Prostate gland (tissue), 2 donors: Measurements from ENCODE around the gene CFAP97D1. TPM values are rescaled to one million over a fixed set of nuclear protein-coding genes. Genes with fewer than 3 reads are reported as not detected.
"Not testable (repeated sequence)": the region's sequence is repeated elsewhere in the genome, so short reads cannot be mapped to it uniquely, and the experiment has no call there.

Source experiments
- DNase-seq: peaks from one replicate; pipeline ENCODE4 v3.0.0-alpha.2; 2019; ENCODE audit warnings: low spot score
- H3K27ac ChIP-seq, 2 donors: fragments of 200-600 bp; sonication (generic); 2 replicates each; pipeline ENCODE4 v1.5.1; 2017 to 2019
- H3K27me3 ChIP-seq: fragments of 200-600 bp; sonication (generic); replicated peaks from 2 replicates; pipeline ENCODE4 v1.5.1; 2019; ENCODE audit not compliant: insufficient read depth
- H3K36me3 ChIP-seq, 2 donors: fragments of 200-600 bp; sonication (generic); 1 replicate in 1 of 2; 2 replicates in 1 of 2; pipeline versions ENCODE4 v1.5.1 to v1.8.1; 2017 to 2019
- H3K4me1 ChIP-seq: fragments of 200-600 bp; sonication (generic); replicated peaks from 2 replicates; pipeline ENCODE4 v1.5.1; 2019
- H3K4me3 ChIP-seq, 2 donors: fragments of 200-600 bp; sonication (generic); 2 replicates each; pipeline ENCODE4 v1.5.1; 2017 to 2019
- H3K9me3 ChIP-seq: fragments of 200-600 bp; sonication (generic); 2 replicates; pipeline ENCODE4 v1.5.1; 2017
- POLR2A ChIP-seq: fragments of 450-650 bp; IDR thresholded peaks from one replicate; pipeline ENCODE4 v1.6.1; 2016; ENCODE audit warnings: antibody characterized with exemption, mild to moderate bottlenecking
- POLR2AphosphoS5 ChIP-seq: sonication (generic); formaldehyde crosslinking; IDR thresholded peaks from one replicate; pipeline ENCODE4 v1.6.1; 2017; ENCODE audit warnings: antibody characterized with exemption
- WGBS: methylation state at CpG from one replicate; pipeline ENCODE4 v1.1.5; 2018; 5-methylcytosine and 5-hydroxymethylcytosine counted together
- intact Hi-C: fragments of 100-400 bp; cut with DNase I; formaldehyde crosslinking; loops from one replicate; pipeline ENCODE4 v1.14.2; 2022
- total RNA-seq, 2 donors: library from RNA; depleted of rRNA; stranded (reverse); fragments of >200 nt; gene quantifications; one replicate each; pipeline ENCODE4 v1.1.0, GENCODE V29; 2016
- TF ChIP-seq, protein P1 (sequence below), 4 experiments: fragments of 200-600 bp in 2 of 4; fragments of 450-650 bp in 2 of 4; sonication (generic) in 2 of 4; IDR thresholded peaks; 1 replicate in 3 of 4; 2 replicates in 1 of 4; pipeline ENCODE4 v1.5.1; 2016 to 2019; ENCODE audit warnings: antibody characterized with exemption in 4 of 4, mild to moderate bottlenecking in 2 of 4, moderate library complexity in 2 of 4

CFAP97D1 gene
- total RNA-seq, 2 donors from 2014 or later = 1.1 TPM; not detected in 1

DNA sequence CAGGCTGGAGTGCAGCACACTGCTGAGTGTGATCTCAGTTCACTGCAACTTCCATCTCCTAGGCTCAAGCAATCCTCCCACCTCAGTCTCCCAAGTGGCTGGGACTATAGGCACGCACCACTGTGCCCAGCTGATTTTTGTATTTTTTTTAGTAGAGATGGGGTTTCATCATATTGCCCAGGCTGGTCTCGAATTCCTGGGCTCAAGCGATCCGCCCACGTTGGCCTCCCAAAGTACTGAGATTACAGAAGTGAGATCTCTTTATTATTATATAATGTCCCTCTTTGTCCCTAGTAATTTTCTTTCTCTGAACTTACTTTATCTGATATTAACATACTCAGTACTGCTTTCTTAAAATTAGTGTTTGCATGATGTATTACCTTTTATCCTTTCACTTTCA is 8.3 kb downstream of the CFAP97D1 start:
- H3K27me3 ChIP-seq = no peaks in the 10 kb centered on the region
- no peaks in the 10 kb centered on the region for H3K4me1 ChIP-seq
- intact Hi-C loops = no loop called here
- WGBS = 79% methylated on average over 5 of the region's 5 CpGs
- H3K36me3 ChIP-seq = no peaks in the 10 kb centered on the region
- H3K9me3 ChIP-seq = no peaks in the 10 kb centered on the region
- H3K27ac ChIP-seq = no peak overlapping the region
- H3K4me3 ChIP-seq = no peak overlapping the region
- no peak for TF ChIP-seq POLR2A
- no peak for TF ChIP-seq POLR2AphosphoS5
- TF ChIP-seq, protein P1, sequence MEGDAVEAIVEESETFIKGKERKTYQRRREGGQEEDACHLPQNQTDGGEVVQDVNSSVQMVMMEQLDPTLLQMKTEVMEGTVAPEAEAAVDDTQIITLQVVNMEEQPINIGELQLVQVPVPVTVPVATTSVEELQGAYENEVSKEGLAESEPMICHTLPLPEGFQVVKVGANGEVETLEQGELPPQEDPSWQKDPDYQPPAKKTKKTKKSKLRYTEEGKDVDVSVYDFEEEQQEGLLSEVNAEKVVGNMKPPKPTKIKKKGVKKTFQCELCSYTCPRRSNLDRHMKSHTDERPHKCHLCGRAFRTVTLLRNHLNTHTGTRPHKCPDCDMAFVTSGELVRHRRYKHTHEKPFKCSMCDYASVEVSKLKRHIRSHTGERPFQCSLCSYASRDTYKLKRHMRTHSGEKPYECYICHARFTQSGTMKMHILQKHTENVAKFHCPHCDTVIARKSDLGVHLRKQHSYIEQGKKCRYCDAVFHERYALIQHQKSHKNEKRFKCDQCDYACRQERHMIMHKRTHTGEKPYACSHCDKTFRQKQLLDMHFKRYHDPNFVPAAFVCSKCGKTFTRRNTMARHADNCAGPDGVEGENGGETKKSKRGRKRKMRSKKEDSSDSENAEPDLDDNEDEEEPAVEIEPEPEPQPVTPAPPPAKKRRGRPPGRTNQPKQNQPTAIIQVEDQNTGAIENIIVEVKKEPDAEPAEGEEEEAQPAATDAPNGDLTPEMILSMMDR (IDR thresholded peaks at IDR 0.05) = no peak
- DNase-seq = no peak

DNA sequence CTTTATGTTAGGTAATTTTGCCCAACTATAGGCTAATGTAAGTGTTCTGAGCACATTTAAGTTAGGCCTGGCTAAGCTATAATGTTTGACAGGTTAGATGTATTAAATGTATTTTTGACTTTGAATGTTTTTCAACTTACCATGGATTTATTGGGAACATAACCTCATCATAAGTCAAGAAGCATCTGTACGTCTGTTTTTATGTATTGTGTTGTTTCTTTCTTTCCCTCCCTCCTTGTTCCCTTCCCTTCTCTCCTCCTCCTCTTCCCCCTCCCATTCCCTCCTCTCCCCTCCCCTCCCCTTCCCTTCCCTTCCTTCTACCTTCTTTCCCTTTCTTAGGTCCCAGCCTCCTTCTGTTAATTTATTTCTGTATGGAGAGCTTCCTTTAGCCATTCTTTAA is 9.2 kb downstream of the CFAP97D1 start:
- no peaks in the 10 kb centered on the region for H3K9me3 ChIP-seq
- WGBS = 85% methylated on average over 1 of the region's 1 CpG
- no peak overlapping the region for H3K27ac ChIP-seq
- TF ChIP-seq POLR2AphosphoS5 (no peak), POLR2A (no peak)
- TF ChIP-seq, protein P1 (IDR thresholded peaks at IDR 0.05) = no peak
- DNase-seq = no peak
- no peak overlapping the region for H3K4me3 ChIP-seq
- H3K4me1 ChIP-seq = no peaks in the 10 kb centered on the region
- H3K36me3 ChIP-seq = no peaks in the 10 kb centered on the region
- no peaks in the 10 kb centered on the region for H3K27me3 ChIP-seq
- intact Hi-C loops = no loop called here

DNA sequence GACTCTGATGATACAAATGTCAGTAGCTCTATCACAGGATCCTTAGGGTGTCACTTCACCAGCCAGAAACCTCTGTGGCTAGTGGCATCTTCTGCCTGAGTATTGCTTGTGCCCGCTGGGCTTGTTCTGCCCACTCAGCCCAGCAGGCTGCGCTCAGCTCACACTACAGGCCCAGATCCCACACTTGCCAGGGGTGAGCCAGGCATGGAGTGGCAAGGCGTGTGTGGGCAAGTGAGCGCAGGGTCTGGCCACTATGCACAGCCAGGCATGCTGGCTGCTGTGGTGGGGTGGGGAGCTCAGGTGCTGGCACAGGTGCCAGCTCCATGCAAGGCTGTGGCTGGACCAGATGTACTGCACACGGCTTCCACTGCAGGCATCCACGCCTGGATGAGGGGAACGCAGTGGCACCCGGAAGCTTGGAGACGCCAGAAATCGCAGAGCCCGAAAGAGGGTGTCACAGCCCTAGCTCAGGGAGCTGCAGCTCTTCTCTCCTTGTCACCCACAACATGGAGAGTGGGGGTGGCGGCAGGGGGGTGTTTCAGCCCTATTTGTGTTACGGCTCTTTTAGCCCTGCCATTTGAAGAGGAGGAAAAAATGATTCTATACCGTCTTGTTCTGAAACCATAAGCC is 10.2 kb downstream of the CFAP97D1 start:
- no peak for TF ChIP-seq POLR2AphosphoS5
- TF ChIP-seq POLR2A = no peak
- TF ChIP-seq, protein P1 (IDR thresholded peaks at IDR 0.05) = peak in 2 of 4 experiments; percentile 50 to 51
- H3K4me3 ChIP-seq = no peak overlapping the region
- no peaks in the 10 kb centered on the region for H3K4me1 ChIP-seq
- intact Hi-C loops = no loop called here
- peak; percentile 39 for DNase-seq
- H3K27me3 ChIP-seq = no peaks in the 10 kb centered on the region
- no peak overlapping the region for H3K27ac ChIP-seq
- no peaks in the 10 kb centered on the region for H3K36me3 ChIP-seq
- H3K9me3 ChIP-seq = no peaks in the 10 kb centered on the region
- WGBS = 69% methylated on average over 14 of the region's 14 CpGs

DNA sequence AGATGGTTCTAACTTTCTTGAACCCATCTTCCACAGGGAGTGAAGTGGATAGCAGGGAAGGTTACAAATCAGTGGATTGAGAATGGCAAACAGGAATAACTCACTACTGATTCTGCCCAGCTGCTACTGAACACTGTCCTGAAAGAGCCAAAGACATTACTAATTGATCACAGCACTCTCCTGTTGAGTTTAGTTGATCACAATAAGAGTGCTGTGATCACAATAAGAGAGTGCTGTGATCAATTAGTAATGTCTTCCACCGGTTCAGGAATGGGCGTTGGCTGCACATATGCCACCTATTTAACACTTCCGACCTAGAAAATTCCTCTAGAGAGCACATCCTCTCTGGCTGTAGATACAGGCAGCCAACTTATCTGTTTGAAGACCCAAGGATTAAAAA is 11.4 kb downstream of the CFAP97D1 start:
- no peak overlapping the region for H3K4me3 ChIP-seq
- DNase-seq = no peak
- no peak overlapping the region for H3K27ac ChIP-seq
- intact Hi-C loops = no loop called here
- no peaks in the 10 kb centered on the region for H3K27me3 ChIP-seq
- TF ChIP-seq, protein P1 (IDR thresholded peaks at IDR 0.05) = no peak
- peak; percentile 32 for TF ChIP-seq POLR2AphosphoS5
- H3K9me3 ChIP-seq = no peaks in the 10 kb centered on the region
- no peaks in the 10 kb centered on the region for H3K4me1 ChIP-seq
- 10% methylated on average over 3 of the region's 3 CpGs for WGBS
- no peaks in the 10 kb centered on the region for H3K36me3 ChIP-seq

DNA sequence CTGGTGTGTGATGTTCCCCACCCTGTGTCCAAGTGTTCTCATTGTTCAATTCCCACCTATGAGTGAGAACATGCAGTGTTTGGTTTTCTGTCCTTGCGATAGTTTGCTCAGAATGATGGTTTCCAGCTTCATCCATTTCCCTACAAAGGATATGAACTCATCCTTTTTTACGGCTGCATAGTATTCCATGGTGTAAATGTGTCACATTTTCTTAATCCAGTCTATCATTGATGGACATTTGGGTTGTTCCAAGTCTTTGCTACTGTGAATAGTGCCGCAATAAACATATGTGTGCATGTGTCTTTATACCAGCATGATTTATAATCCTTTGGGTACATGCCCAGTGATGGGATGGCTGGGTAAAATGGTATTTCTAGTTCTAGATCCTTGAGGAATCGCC is 12.4 kb downstream of the CFAP97D1 start:
- H3K36me3 ChIP-seq, intact Hi-C loops, H3K27ac ChIP-seq, H3K27me3 ChIP-seq, DNase-seq, H3K9me3 ChIP-seq, H3K4me1 ChIP-seq, H3K4me3 ChIP-seq: not testable (repeated sequence)
- 80% methylated on average over 4 of the region's 4 CpGs for WGBS

DNA sequence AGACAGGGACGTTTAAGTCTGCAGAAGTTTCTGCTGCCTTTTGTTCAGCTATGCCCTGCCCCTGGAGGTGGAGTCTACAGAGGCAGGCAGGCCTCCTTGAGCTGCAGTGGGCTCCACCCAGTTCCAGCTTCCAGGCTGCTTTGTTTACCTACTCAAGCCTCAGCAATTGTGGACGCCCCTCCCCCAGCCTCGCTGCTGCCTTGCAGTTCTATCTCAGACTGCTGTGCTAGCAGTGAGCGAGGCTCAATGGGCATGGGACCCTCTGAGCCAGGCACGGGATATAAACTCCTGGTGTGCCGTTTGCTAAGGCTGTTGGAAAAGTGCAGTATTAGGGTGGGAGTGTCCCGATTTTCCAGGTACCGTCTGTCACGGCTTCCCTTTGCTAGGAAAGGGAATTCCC is 17.8 kb downstream of the CFAP97D1 start:
- intact Hi-C loops, H3K4me3 ChIP-seq, H3K9me3 ChIP-seq, H3K27ac ChIP-seq, H3K36me3 ChIP-seq, DNase-seq, H3K27me3 ChIP-seq, H3K4me1 ChIP-seq: not testable (repeated sequence)
- WGBS = 89% methylated on average over 8 of the region's 9 CpGs
